Hepatocyte (in vitro differentiated cells): ENCODE data around the gene RASAL1. TPM values are rescaled to one million over a fixed set of nuclear protein-coding genes. Genes with fewer than 3 reads are reported as not detected.

Experiments used
- DNase-seq: peaks from one replicate; pipeline ENCODE4 v3.0.0-alpha.2; 2016; ENCODE audit warnings: low spot score
- H2AFZ ChIP-seq: fragments of 200-600 bp; sonication (generic); 2 replicates; pipeline ENCODE4 v1.6.0; 2016; ENCODE audit warnings: antibody characterized with exemption, mild to moderate bottlenecking
- H3K27ac ChIP-seq: fragments of 200-600 bp; sonication (generic); 2 replicates; pipeline ENCODE4 v1.5.1; 2016; ENCODE audit warnings: mild to moderate bottlenecking
- H3K27me3 ChIP-seq: fragments of 200-600 bp; sonication (generic); 2 replicates; pipeline ENCODE4 v1.6.1; 2016
- H3K36me3 ChIP-seq: fragments of 200-600 bp; sonication (generic); replicated peaks from 2 replicates; pipeline ENCODE4 v1.5.1; 2016; ENCODE audit warnings: low read depth; ENCODE audit not compliant: insufficient read depth
- H3K4me1 ChIP-seq: fragments of 200-600 bp; sonication (generic); 2 replicates; pipeline ENCODE4 v1.5.1; 2016; ENCODE audit warnings: mild to moderate bottlenecking, moderate library complexity; ENCODE audit not compliant: insufficient read depth
- H3K4me2 ChIP-seq: fragments of 200-600 bp; sonication (generic); 2 replicates; pipeline ENCODE4 v1.6.0; 2016
- H3K4me3 ChIP-seq: fragments of 200-600 bp; sonication (generic); 2 replicates; pipeline ENCODE4 v1.5.1; 2016; ENCODE audit warnings: mild to moderate bottlenecking
- H3K79me2 ChIP-seq: fragments of 200-600 bp; sonication (generic); 2 replicates; pipeline ENCODE4 v1.6.0; 2017; ENCODE audit warnings: mild to moderate bottlenecking
- H3K9me2 ChIP-seq: fragments of 200-600 bp; sonication (generic); replicated peaks from 2 replicates; pipeline ENCODE4 v1.6.0; 2017; ENCODE audit warnings: mild to moderate bottlenecking; ENCODE audit not compliant: insufficient read depth
- H3K9me3 ChIP-seq: fragments of 200-600 bp; sonication (generic); 2 replicates; pipeline ENCODE4 v1.5.1; 2016; ENCODE audit warnings: low read depth, mild to moderate bottlenecking
- H4K20me1 ChIP-seq: fragments of 200-600 bp; sonication (generic); 2 replicates; pipeline ENCODE4 v1.6.0; 2016; ENCODE audit warnings: mild to moderate bottlenecking; ENCODE audit not compliant: insufficient read depth, poor library complexity, severe bottlenecking
- CTCF ChIP-seq: fragments of 200-600 bp; sonication (generic); IDR thresholded peaks from 2 replicates; pipeline ENCODE4 v1.5.1; 2016; ENCODE audit warnings: antibody characterized with exemption, mild to moderate bottlenecking; ENCODE audit not compliant: poor library complexity
- EZH2 ChIP-seq: fragments of 200-600 bp; sonication (generic); IDR thresholded peaks from 2 replicates; pipeline ENCODE4 v1.6.1; 2016; ENCODE audit warnings: antibody characterized with exemption, mild to moderate bottlenecking, borderline replicate concordance
- EZH2phosphoT487 ChIP-seq: fragments of 200-600 bp; sonication (generic); IDR thresholded peaks from one replicate; pipeline ENCODE4 v1.6.1; 2018; ENCODE audit warnings: antibody characterized with exemption, mild to moderate bottlenecking, low read depth, moderate library complexity; ENCODE audit not compliant: unreplicated experiment, severe bottlenecking
- whole genome bisulfite sequencing: methylation state at CpG from one replicate; pipeline ENCODE4 v1.1.6; 2016; ENCODE audit warnings: low lambda C conversion rate; ENCODE audit errors: missing lambda C conversion rate; 5-methylcytosine and 5-hydroxymethylcytosine counted together
- polyA plus RNA-seq: library from polyadenylated mRNA; unstranded; fragments of >200 nt; fragmentation: Nextera tagmentation; extraction: Ambion mirVana; gene quantifications from 2 replicates; pipeline ENCODE4 v1.2.1, GENCODE V29; 2016
- total RNA-seq: library from RNA; depleted of rRNA; stranded (reverse); fragments of >200 nt; gene quantifications from 2 replicates; pipeline ENCODE4 v1.2.3, GENCODE V29; 2014

RASAL1 gene
- total and polyA plus RNA-seq, 2 experiments from 2014 or later = 0.74 TPM; not detected in 1

- Histone ChIP-seq H3K4me2 (no peak overlapping the region), H3K36me3 (no peaks in the 10 kb centered on the region), H3K79me2 (no peaks in the 10 kb centered on the region), H3K9me3 (no peaks in the 10 kb centered on the region), H3K9me2 (no peaks in the 10 kb centered on the region), H3K4me1 (no peaks in the 10 kb centered on the region), H3K27ac (no peak overlapping the region), H3K27me3 (peaks cover 12% of the 10 kb centered on the region), H4K20me1 (no peaks in the 10 kb centered on the region), H2AFZ (no peak overlapping the region), H3K4me3 (no peak overlapping the region)
- peak; percentile 23 for DNase-seq
- no peak for TF ChIP-seq EZH2
- TF ChIP-seq CTCF = no peak
- TF ChIP-seq EZH2phosphoT487 = no peak
- WGBS = 69% methylated on average over 13 of the region's 13 CpGs
These were observed 68.7 kb downstream of the RASAL1 start for GRCh38 chr12:113066813-113067400.

DNA sequence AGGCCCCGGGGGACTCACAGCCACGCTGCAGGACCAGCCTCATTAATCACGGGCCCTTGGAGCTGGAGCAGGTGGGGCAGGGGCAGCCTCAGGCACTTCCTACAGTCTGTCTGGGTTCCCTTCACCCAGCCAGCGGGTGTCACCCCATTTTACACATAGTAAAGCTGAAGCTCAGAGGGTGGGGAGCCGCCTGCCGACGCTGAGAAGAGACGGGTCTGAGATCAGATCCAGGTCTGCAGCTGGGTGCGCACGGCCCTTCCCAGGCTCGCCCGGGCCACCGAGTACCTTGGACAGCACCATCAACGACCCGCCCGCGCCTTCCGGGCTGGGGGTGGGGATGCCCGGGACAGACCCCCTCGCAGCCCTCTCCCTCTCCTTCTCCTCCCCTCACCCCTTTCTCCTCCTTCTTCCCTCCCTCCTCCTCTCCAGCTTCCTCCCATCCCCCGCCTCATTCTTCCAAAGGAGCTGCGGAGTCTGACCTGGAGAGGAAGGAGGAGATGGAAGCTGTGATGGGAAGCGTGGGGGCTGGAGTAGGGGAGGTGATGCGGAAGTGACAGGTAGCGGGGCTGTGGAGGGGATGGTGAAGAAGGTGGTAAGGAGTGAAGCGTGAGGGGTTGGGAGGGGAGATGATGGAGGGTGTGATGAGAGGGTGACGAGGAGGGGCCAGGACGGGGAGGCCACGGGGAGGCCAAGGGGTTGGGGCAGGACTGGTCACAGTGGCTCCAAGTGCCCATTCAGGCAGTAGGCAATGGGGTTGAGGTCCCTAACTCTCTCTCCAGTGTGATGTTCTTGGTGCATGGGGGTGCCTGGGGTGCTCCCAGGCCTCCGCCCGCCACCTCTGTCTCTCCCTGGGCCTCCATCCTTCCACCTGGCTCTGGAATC, 70.2 kb downstream of the RASAL1 start:
- Histone ChIP-seq H3K4me3 (no peak overlapping the region), H3K9me2 (no peaks in the 10 kb centered on the region), H3K27me3 (peaks cover 12% of the 10 kb centered on the region), H4K20me1 (no peaks in the 10 kb centered on the region), H3K36me3 (no peaks in the 10 kb centered on the region), H3K4me2 (no peak overlapping the region), H3K4me1 (no peaks in the 10 kb centered on the region), H3K9me3 (no peaks in the 10 kb centered on the region), H3K27ac (no peak overlapping the region), H3K79me2 (no peaks in the 10 kb centered on the region), H2AFZ (no peak overlapping the region)
- TF ChIP-seq CTCF (no peak), EZH2phosphoT487 (no peak), EZH2 (no peak)
- DNase-seq = peak; percentile 52
- WGBS = 20% methylated on average over 21 of the region's 31 CpGs

DNA sequence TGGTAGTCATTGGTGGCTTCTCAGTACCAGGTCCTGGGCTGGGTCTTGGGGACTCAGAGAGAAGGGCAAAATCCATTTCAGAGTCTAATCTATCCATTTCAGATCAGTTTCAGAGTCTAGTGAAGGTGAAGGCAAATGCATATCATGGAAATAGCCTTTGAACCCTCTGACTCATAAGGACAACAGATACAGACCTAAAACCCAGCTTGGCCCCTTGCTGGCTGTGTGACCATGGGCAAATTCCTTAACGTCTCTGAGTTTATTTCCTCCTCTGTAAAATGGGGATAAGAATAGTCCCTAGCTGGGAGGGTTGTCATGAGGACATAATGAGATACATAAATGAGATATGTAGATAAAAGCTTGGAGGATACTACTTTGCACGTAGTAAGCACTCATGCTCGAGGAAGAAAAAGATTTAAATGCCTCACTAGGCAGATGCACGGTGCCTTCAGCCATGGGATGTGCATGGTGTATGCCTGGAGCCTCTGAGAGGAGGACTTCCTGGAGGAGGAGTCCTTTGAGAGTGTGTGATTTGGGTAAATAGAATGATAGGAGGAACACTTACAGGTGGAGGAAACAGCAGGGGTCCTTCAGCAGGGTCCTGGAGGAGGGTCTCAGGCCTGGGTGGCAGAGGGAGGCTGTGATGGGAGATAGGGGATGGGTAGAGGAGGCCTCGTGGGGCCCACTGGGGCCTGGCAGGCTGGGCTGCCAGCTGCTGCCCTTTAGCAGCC, 71.0 kb downstream of the RASAL1 start:
- no peaks in the 10 kb centered on the region for H3K9me2 ChIP-seq
- no peak overlapping the region for H2AFZ ChIP-seq
- H4K20me1 ChIP-seq = no peaks in the 10 kb centered on the region
- no peaks in the 10 kb centered on the region for H3K36me3 ChIP-seq
- no peak for TF ChIP-seq EZH2phosphoT487
- TF ChIP-seq CTCF = no peak
- no peak for TF ChIP-seq EZH2
- H3K27me3 ChIP-seq = peaks cover 20% of the 10 kb centered on the region
- WGBS = 65% methylated on average over 5 of the region's 5 CpGs
- no peak overlapping the region for H3K4me2 ChIP-seq
- H3K27ac ChIP-seq = no peak overlapping the region
- H3K79me2 ChIP-seq = no peaks in the 10 kb centered on the region
- no peak overlapping the region for H3K4me3 ChIP-seq
- no peaks in the 10 kb centered on the region for H3K9me3 ChIP-seq
- DNase-seq = no peak
- H3K4me1 ChIP-seq = no peaks in the 10 kb centered on the region
